Dermis microvascular lymphatic vessel endothelial cell (primary cell): ENCODE results near the gene TMEM120A. TPM values are rescaled to one million over a fixed set of nuclear protein-coding genes. Genes with fewer than 3 reads are reported as not detected.
A peak's percentile ranks its signal among the peaks of the same experiment; 100 is the strongest.

Experiments
- DNase-seq, 2 donors: peaks; one replicate each; pipeline versions ENCODE4 v3.0.0 to v3.0.0-alpha.2; 2010; ENCODE audit warnings: low read depth in 2 of 2
- total RNA-seq: library from RNA; depleted of rRNA; stranded (reverse); fragments of >200 nt; gene quantifications from 2 replicates; pipeline ENCODE4 v1.2.1, GENCODE V29; 2014

The TMEM120A gene
- total RNA-seq, 1 donor from 2014 or later = 34.3 TPM

- DNase-seq = no peak
Measured at GRCh38 chr7:75995996-75996395, 1.6 kb upstream of the TMEM120A start.

GRCh38 chr7:75995052-75995471, 667 bp upstream of the TMEM120A start:
- no peak for DNase-seq

GRCh38 chr7:75993689-75994387, 557 bp downstream of the TMEM120A start:
- DNase-seq = peak; percentile 61 to 83

GRCh38 chr7:75992083-75992755, 2.2 kb downstream of the TMEM120A start:
- DNase-seq = no peak

GRCh38 chr7:75991531-75992082, 2.8 kb downstream of the TMEM120A start:
- no peak for DNase-seq

GRCh38 chr7:75989500-75990388, 4.7 kb downstream of the TMEM120A start:
- no peak for DNase-seq

- no peak for DNase-seq
Measured at GRCh38 chr7:75988568-75989499, 5.6 kb downstream of the TMEM120A start.

GRCh38 chr7:75987805-75988567, 6.4 kb downstream of the TMEM120A start:
- DNase-seq = no peak

- DNase-seq = no peak
Measured at GRCh38 chr7:75987026-75987804, 7.2 kb downstream of the TMEM120A start.

GRCh38 chr7:75986147-75986781, 8.1 kb downstream of the TMEM120A start:
- no peak for DNase-seq

GRCh38 chr7:75985518-75986146, 8.8 kb downstream of the TMEM120A start:
- DNase-seq = no peak

GRCh38 chr7:75985009-75985517, 9.3 kb downstream of the TMEM120A start:
- DNase-seq = no peak

- DNase-seq = no peak
Measured at GRCh38 chr7:75984130-75985008, 10.0 kb downstream of the TMEM120A start.

- no peak for DNase-seq
Measured at GRCh38 chr7:75983471-75984129, 10.8 kb downstream of the TMEM120A start.

- no peak for DNase-seq
Measured at GRCh38 chr7:75982306-75983064, 11.9 kb downstream of the TMEM120A start.
